Body of pancreas (tissue), 4 donors: ENCODE data around the gene ATP2B2. TPM values are rescaled to one million over a fixed set of nuclear protein-coding genes. Genes with fewer than 3 reads are reported as not detected.

Experiments
- ATAC-seq: fragments of 150-250 bp; one replicate; pipeline ENCODE4 v1.9.1; 2016
- DNase-seq, 4 donors: peaks; one replicate each; pipeline ENCODE4 v3.0.0-alpha.2; 2019
- H3K27ac ChIP-seq, 4 donors: fragments of 200-600 bp; sonication (generic); 1 replicate in 3 of 4; 2 replicates in 1 of 4; pipeline versions ENCODE4 v1.5.1 to v1.6.1; 2016 to 2019; ENCODE audit warnings: mild to moderate bottlenecking in 1 of 4, mixed read lengths in 1 of 4, moderate library complexity in 1 of 4
- H3K27me3 ChIP-seq, 2 donors: fragments of 200-600 bp; sonication (generic); one replicate each; pipeline ENCODE4 v1.6.0; 2016; ENCODE audit warnings: mild to moderate bottlenecking in 1 of 2
- H3K36me3 ChIP-seq, 2 donors: fragments of 200-600 bp; sonication (generic); replicated peaks in 1 of 2; 2 replicates each; pipeline ENCODE4 v1.5.1; 2016; ENCODE audit warnings: low read depth in 2 of 2; ENCODE audit not compliant: insufficient read depth in 1 of 2
- H3K4me1 ChIP-seq: fragments of 200-600 bp; sonication (generic); one replicate; pipeline ENCODE4 v1.6.0; 2016
- H3K4me3 ChIP-seq, 2 donors: fragments of 200-600 bp; sonication (generic); 1 replicate in 1 of 2; 2 replicates in 1 of 2; pipeline ENCODE4 v1.5.1; 2016 to 2019
- H3K9me3 ChIP-seq, 3 donors: fragments of 200-600 bp; sonication (generic); 1 replicate in 2 of 3; 2 replicates in 1 of 3; pipeline ENCODE4 v1.5.1; 2016
- CTCF ChIP-seq, 7 experiments: fragments of 450-650 bp in 4 of 7; fragments of 200-600 bp in 3 of 7; sonication (generic) in 3 of 7; IDR thresholded peaks; one replicate each; pipeline ENCODE4 v1.5.1; 2016 to 2019; ENCODE audit warnings: antibody characterized with exemption in 7 of 7
- POLR2A ChIP-seq, 3 donors: fragments of 450-650 bp; IDR thresholded peaks; one replicate each; pipeline ENCODE4 v1.6.1; 2016; ENCODE audit warnings: antibody characterized with exemption in 3 of 3, mild to moderate bottlenecking in 2 of 3
- WGBS, 2 donors: methylation state at CpG; one replicate each; pipeline ENCODE4 v1.1.5; 2017; 5-methylcytosine and 5-hydroxymethylcytosine counted together
- intact Hi-C: fragments of 100-400 bp; cut with DNase I; formaldehyde crosslinking; loops from one replicate; pipeline ENCODE4 v1.15.1; 2023
- total RNA-seq, 2 donors: library from RNA; depleted of rRNA; stranded (reverse); fragments of >200 nt; gene quantifications; one replicate each; pipeline ENCODE4 v1.1.0, GENCODE V29; 2016

Gene ATP2B2
- total RNA-seq, 2 donors from 2014 or later, result 0.52 TPM; not detected in 1

GRCh38 chr3:10473581-10474274 lies 31.7 kb downstream of the ATP2B2 start:
- intact Hi-C loops, result no loop called here
- no peak for TF ChIP-seq POLR2A (IDR thresholded peaks at IDR 0.05)
- no peak for TF ChIP-seq CTCF (IDR thresholded peaks at IDR 0.05)
- Histone ChIP-seq H3K27ac (no peak overlapping the region), H3K27me3 (peaks cover 0 to 6% of the 10 kb centered on the region in 2 donors), H3K4me1 (no peaks in the 10 kb centered on the region), H3K36me3 (no peaks in the 10 kb centered on the region), H3K4me3 (no peak overlapping the region), H3K9me3 (no peaks in the 10 kb centered on the region)
- ATAC-seq, result no peak
- 57 to 65% methylated on average over 7 of the region's 7 CpGs for WGBS, 2 donors
- no peak for DNase-seq

GRCh38 chr3:10472877-10473440 lies 32.4 kb downstream of the ATP2B2 start:
- no peak for ATAC-seq
- DNase-seq, result no peak
- WGBS, 2 donors, result 88% methylated on average over 2 of the region's 2 CpGs
- H3K4me3 ChIP-seq, result no peak overlapping the region
- H3K9me3 ChIP-seq, result no peaks in the 10 kb centered on the region
- H3K27ac ChIP-seq, result no peak overlapping the region
- intact Hi-C loops, result no loop called here
- TF ChIP-seq POLR2A (IDR thresholded peaks at IDR 0.05) (no peak), CTCF (IDR thresholded peaks at IDR 0.05) (no peak)
- no peaks in the 10 kb centered on the region for H3K36me3 ChIP-seq
- H3K4me1 ChIP-seq, result no peaks in the 10 kb centered on the region
- H3K27me3 ChIP-seq, result peaks cover 0 to 7% of the 10 kb centered on the region in 2 donors

GRCh38 chr3:10471054-10471688 lies 34.2 kb downstream of the ATP2B2 start:
- Histone ChIP-seq H3K4me3 (no peak overlapping the region), H3K4me1 (no peaks in the 10 kb centered on the region), H3K27me3 (peaks cover 0 to 10% of the 10 kb centered on the region in 2 donors), H3K27ac (no peak overlapping the region), H3K9me3 (no peaks in the 10 kb centered on the region), H3K36me3 (no peaks in the 10 kb centered on the region)
- ATAC-seq (no peak), DNase-seq (no peak)
- TF ChIP-seq CTCF (IDR thresholded peaks at IDR 0.05) (no peak), POLR2A (IDR thresholded peaks at IDR 0.05) (no peak)
- 11 to 19% methylated on average over 16 to 20 of the region's 20 CpGs for WGBS, 2 donors
- intact Hi-C loops, result no loop called here

- Histone ChIP-seq H3K27me3 (peaks cover 0 to 10% of the 10 kb centered on the region in 2 donors), H3K4me1 (no peaks in the 10 kb centered on the region), H3K9me3 (no peaks in the 10 kb centered on the region), H3K4me3 (no peak overlapping the region), H3K36me3 (no peaks in the 10 kb centered on the region), H3K27ac (no peak overlapping the region)
- ATAC-seq (no peak), DNase-seq (no peak)
- TF ChIP-seq CTCF (IDR thresholded peaks at IDR 0.05), result no peak
- no peak for TF ChIP-seq POLR2A (IDR thresholded peaks at IDR 0.05)
- 34 to 48% methylated on average over 5 to 12 of the region's 12 CpGs for WGBS, 2 donors
- intact Hi-C loops, result no loop called here
These were observed 35.0 kb downstream of the ATP2B2 start for GRCh38 chr3:10470120-10471053.
